TTC549 (cell line): ENCODE results near the gene ANGPTL7.
"Not testable (repeated sequence)": the region's sequence is repeated elsewhere in the genome, so short reads cannot be mapped to it uniquely, and the experiment has no call there.

Experiments used
- FAIRE-seq: peaks from 2 replicates; lab custom pipeline; 2012; peaks lifted over from hg19 to GRCh38; lab: Jason Lieb, UNC

ANGPTL7 gene

DNA sequence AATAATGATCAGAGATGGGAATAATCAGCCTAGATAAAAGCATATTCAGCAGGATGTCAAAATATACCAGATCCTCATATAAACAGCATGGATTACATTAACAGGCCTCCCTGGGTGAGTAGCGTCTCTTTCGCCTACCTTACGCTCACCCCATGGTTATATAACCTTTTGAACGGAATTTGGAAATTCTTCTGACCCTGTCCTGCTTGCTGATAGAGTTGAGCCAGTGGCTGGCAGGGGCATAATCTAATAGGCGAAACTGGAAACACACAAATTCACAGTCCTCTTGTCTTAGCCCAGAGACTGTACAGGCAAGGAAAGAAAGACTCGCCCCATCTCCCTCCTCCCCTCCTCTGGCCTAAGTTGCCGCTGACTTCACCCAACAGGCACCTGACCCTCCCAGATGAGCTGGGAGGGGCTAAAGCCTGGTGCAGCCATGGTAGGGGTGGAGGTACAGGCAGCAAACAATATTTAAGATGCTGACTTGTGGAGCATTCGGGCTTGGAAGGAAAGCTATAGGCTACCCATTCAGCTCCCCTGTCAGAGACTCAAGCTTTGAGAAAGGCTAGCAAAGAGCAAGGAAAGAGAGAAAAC, at the start of gene ANGPTL7:
Gene ANGPTL7 (plus strand): TSS at position 498 of the 594 bp plus-strand sequence. CDS start 225 bp downstream, outside the sequence.
- no peak for FAIRE-seq

DNA sequence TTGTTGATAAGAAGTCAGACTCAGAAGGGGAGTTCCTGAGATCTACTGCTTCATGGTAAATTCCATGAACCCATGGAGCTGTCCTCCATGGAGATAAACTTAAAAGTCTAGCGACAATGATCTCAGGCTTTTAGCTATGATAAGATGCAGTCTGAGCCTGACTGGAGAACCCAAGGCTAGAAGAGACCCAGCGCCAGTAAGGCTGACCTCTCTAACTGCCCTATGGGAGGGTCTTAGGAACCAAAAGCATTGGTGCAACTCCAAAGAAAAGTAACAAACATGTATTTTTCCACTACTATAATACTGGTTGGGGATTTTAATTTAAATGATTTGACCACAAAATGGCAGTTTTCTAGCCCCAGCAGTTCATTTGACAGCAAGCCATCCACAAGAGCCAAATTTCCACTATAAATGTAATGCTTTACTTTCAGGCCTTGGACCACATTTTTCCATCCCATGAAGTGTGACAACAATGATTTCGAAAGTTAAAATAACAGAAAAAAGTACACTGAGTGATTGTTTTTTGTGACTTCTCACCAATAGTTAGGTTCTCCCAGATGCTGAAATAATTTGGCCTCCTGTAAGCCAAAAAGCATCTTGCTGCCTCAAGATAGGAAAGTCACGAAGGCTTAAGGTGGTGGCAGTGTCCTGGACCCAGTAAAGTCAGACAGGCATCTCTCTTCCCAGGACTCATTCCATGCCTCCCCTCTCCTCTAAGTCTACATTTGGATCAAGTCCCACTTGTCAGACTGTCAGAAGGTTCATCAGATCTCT, 46.4 kb upstream of the ANGPTL7 start:
- FAIRE-seq, result no peak

GRCh38 chr1:11143401-11143800, 45.8 kb upstream of the ANGPTL7 start:
- no peak for FAIRE-seq

GRCh38 chr1:11143907-11144306, 45.2 kb upstream of the ANGPTL7 start:
- FAIRE-seq, result no peak

DNA sequence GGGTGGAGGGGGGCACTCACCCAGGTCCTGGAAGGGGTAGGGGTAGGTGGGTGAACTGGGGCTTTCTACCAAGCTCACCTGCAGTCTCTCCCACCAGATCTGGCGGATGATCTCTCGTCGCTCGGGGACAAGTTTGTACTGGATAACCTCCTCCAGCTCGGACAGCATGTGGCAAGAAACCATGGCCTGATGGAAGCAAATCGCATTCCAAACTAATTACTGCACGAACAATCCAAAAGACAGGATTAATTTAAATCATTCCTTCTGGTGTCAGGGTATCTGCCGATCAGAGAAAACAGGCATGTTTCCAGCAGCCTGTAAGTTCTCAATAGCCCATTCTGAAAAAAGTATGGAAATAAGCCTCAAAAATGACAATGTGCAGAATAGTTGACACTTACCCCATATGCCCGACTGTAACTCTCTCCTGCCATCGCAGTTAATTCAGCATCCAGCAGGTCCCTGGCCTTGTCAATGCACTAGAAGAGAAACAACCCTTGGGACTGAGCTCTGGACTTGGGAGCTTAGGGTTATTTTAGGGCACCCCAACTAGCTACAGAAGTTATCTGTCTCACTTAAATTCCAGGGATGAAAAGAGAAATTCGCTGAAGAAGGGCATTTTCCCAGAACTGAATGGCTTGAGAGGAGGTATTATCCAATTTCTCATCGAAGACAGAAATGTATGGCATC, 44.4 kb upstream of the ANGPTL7 start:
- no peak for FAIRE-seq

GRCh38 chr1:11145741-11146140, 43.4 kb upstream of the ANGPTL7 start:
- no peak for FAIRE-seq

GRCh38 chr1:11147197-11147770, 41.9 kb upstream of the ANGPTL7 start:
- no peak for FAIRE-seq

DNA sequence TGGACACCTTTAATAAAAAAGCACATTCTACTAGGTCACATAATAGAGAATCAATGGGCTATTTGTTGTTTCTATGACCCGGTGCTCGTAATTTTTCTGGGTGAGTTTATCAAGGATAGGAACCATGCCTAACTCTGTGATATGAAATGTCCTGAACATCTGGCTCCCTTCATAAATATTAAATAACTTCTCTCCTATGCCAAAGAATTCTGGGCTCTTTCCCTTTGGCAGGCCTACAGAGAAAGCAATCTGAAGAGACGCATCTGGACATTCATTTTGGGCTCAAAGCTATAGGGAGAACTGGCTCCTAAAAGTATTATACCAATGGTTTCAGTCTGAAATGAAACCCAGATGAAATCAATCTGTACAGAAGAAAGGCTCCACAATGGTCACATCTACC, 38.8 kb upstream of the ANGPTL7 start:
- no peak for FAIRE-seq

DNA sequence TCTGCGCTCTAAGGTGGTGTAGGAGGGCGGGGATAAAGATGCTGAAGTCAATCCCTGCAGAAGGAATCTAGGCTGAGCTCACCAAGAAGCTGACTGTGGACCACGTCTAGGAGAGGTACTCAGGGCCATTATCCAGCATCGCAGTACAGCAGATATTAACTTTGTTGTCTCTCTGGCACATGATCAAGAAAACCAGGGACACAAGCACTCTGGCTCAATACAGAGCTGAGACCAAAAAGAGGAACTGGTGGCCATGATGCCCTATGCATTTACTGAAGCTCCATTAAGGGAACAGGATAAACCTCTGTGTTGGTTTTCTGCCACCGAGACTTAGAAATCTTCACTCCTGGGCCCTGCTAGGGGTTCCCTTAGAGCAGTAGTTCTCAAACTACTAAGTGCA, 38.0 kb upstream of the ANGPTL7 start:
- no peak for FAIRE-seq

- no peak for FAIRE-seq
Observed at GRCh38 chr1:11151826-11152612, 37.1 kb upstream of the ANGPTL7 start.

DNA sequence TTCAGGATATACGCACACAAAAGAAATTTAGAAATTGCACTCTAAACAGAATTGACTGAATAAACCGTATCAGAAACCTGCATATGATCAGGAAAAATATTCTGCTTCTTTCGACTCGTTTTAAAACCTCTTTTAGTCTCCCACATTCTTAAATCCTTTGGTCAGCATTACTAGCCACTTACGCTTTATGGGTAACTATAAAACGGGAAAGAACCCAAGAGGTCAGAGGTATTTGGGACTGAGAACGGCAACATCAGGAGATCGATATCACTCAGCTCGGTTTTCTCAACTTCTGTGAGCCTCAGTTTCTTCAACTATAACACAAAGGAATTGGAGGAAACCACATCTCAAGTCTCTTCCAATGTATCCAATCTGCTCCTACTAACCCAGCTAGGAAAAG, 36.4 kb upstream of the ANGPTL7 start:
- FAIRE-seq, result no peak

DNA sequence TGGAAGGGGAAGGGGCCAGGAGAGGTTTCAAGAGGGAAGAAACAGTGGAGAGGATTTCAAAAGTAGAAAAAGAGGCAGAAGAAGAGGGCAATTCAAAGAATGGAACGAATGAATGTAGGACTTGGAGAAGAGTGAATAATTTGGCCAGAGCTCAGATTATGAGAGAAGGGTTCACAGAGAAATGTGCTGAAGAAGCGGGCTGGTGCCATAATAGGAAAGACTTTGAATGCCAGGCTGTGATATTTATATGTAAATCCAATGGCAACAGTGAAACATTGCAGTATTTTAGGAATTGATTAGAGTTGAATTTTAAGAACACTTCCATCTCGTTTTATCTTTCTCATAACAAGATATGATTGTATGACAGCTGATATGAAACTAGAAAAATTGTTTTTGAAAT, 36.0 kb upstream of the ANGPTL7 start:
- FAIRE-seq, result no peak

GRCh38 chr1:11156441-11156840, 32.7 kb upstream of the ANGPTL7 start:
- FAIRE-seq, result no peak

DNA sequence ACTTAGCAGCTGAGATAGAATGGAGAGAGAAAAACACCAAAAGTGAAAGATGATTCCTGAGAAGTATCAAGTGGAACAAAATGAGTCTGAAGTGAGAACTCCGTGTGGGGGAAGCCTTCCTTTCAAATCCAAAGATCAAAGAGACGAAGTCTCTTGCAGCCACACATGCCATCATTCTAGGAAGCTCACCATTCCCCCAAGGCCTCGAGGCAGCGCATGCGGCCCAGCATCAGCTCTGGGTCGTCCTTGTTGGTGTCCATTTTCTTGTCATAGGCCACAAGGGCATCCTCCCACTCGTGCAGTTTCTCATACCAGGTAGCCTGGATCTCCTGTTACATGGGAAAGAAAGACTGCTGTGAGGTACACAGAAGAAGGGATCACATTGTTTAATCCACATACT, 32.2 kb upstream of the ANGPTL7 start:
- no peak for FAIRE-seq

DNA sequence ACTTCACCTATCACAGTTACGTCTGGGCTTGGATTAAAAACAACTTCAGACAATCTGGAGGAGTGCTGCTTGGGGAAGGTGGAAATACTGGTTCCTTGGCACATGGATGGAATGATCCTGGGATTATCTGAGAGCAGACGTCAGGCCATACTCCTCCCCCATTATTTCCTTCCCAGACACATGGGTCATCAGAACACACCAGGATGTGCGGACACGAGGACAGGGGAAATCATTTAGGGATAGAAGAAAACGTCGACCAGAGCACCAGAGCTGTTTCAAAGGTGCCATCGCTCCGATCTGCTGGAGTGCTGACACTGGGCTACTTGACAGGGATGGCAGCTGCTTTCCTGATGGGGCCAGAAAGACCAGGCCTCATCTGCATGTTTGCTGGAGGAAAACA, 31.8 kb upstream of the ANGPTL7 start:
- no peak for FAIRE-seq

GRCh38 chr1:11157867-11158266, 31.3 kb upstream of the ANGPTL7 start:
- no peak for FAIRE-seq

GRCh38 chr1:11158291-11158690, 30.9 kb upstream of the ANGPTL7 start:
- no peak for FAIRE-seq

- FAIRE-seq, result no peak
Observed at GRCh38 chr1:11158720-11159321, 30.3 kb upstream of the ANGPTL7 start.

DNA sequence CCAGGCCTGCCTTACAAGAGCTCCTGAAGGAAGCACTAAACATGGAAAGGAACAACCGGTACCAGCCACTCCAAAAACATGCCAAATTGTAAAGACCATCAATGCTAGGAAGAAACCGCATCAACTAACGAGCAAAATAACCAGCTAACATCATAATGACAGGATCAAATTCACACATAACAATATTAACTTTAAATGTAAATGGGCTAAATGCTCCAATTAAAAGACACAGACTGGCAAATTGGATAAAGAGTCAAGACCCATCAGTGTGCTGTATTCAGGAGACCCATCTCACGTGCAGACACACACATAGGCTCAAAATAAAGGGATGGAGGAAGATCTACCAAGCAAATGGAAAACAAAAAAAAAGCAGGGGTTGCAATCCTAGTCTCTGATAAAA, 26.4 kb upstream of the ANGPTL7 start:
- not testable (repeated sequence) for FAIRE-seq

- not testable (repeated sequence) for FAIRE-seq
Observed at GRCh38 chr1:11166744-11167143, 22.4 kb upstream of the ANGPTL7 start.

DNA sequence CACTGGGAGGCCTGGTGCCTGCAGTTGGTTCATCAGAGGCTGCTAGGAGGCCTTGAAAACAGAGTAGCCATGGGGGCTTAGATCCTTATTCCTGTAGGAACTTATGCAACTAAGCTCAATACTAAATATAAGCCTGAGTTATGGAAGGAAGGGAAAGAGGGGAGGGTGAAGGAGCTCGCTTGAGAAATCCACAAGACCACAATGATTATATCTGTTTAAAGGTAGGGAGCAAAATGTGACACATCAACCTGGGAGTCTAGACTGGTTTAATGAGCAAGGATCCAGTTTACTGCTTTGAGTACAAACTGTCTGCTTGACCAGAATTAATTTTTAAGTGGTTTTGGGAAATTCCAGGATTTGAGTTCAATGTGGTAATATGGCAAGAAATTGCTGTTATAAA, 20.4 kb upstream of the ANGPTL7 start:
- FAIRE-seq, result no peak

- FAIRE-seq, result no peak
Observed at GRCh38 chr1:11169202-11169601, 20.0 kb upstream of the ANGPTL7 start.
